Heart left ventricle (tissue), 13 donors: ENCODE data around the gene ROR1.

ENCODE experiments used
- CTCF ChIP-seq, 12 donors: fragments of 200-600 bp; sonication (generic) in 4 of 12; IDR thresholded peaks; one replicate each; pipeline versions ENCODE4 v1.5.0 to v1.8.0; 2018 to 2022; ENCODE audit warnings: antibody characterized with exemption in 12 of 12, mild to moderate bottlenecking in 5 of 12
- POLR2A ChIP-seq, 2 donors: fragments of 450-650 bp; IDR thresholded peaks; one replicate each; pipeline ENCODE4 v1.6.1; 2017; ENCODE audit warnings: antibody characterized with exemption in 2 of 2, mild to moderate bottlenecking in 2 of 2, moderate library complexity in 2 of 2
- donor health status: ischemic (EF 13 %, LVEDD 7.1; RV severe dilation, severe dysfunction).
- donor health status: DM: no; HTN: yes; CAD: no.
- donor health status: DM: no; HTN: no; CAD: no.
- donor health status: ischemic (EF 25% LVEDD 6.9; RV normal size, moderate dysfunction).
- donor health status: ischemic (EF 25% LVEDD 5.7; RV mildly dilated, moderate dysfunction).
- donor health status: ischemic (EF 35%, LVEDD 5.7; RV mildly dilated, moderate dysfunction).
- donor health status: nonischemic (EF 11% LVEDD 7.7; RV severe dilation, severe dysfunction).
- donor health status: DM: yes; HTN: yes; CAD: no.
- donor health status: PGD.
- donor health status: ischemic (EF 29% LVEDD 5.4; RV normal size, mild dysfunction).
- donor health status: nonischemic (EF 23%, LVEDD 6.1; RV moderate dilation, normal function).

- no peak for TF ChIP-seq CTCF (IDR thresholded peaks at IDR 0.05)
- no peak for TF ChIP-seq POLR2A (IDR thresholded peaks at IDR 0.05)
Measured at GRCh38 chr1:63849149-63849548, 75.3 kb downstream of the ROR1 start.
